Neural cell (in vitro differentiated cells): Measurements from ENCODE around the gene EOMES. TPM values are rescaled to one million over a fixed set of nuclear protein-coding genes. Genes with fewer than 3 reads are reported as not detected.

Source experiments
- H2AFZ ChIP-seq: fragments of 200-600, 300-800 bp; sonication (generic), shearing (Covaris generic); 2 replicates; pipeline ENCODE4 v1.6.0; 2014; ENCODE audit warnings: low read depth, mild to moderate bottlenecking, antibody characterized with exemption, low read length, moderate library complexity
- H3F3A ChIP-seq: fragments of 200-600 bp; shearing (Covaris generic); 2 replicates; pipeline ENCODE4 v1.6.1; 2016; ENCODE audit warnings: mild to moderate bottlenecking, moderate library complexity, mixed read lengths, antibody characterized with exemption, low read length; ENCODE audit not compliant: insufficient read depth, poor library complexity, severe bottlenecking
- H3K27ac ChIP-seq: fragments of 200-600, 300-800 bp; sonication (generic), shearing (Covaris generic); 2 replicates; pipeline ENCODE4 v1.5.1; 2014; ENCODE audit warnings: mild to moderate bottlenecking, low read length, moderate library complexity
- H3K27me3 ChIP-seq: fragments of 300-800, 200-600 bp; sonication (generic), shearing (Covaris generic); 2 replicates; pipeline ENCODE4 v1.6.0; 2014; ENCODE audit warnings: mild to moderate bottlenecking, low read depth, low read length, moderate library complexity; ENCODE audit not compliant: insufficient read depth
- H3K36me3 ChIP-seq: fragments of 300-800, 200-600 bp; sonication (generic), shearing (Covaris generic); 2 replicates; pipeline ENCODE4 v1.5.1; 2014; ENCODE audit warnings: mild to moderate bottlenecking, antibody characterized with exemption, low read length, moderate library complexity; ENCODE audit not compliant: insufficient read depth
- H3K4me2 ChIP-seq: fragments of 300-800, 200-600 bp; sonication (generic), shearing (Covaris generic); 2 replicates; pipeline ENCODE4 v1.6.0; 2014; ENCODE audit warnings: mild to moderate bottlenecking, low read length
- H3K4me3 ChIP-seq: fragments of 300-800, 200-600 bp; sonication (generic), shearing (Covaris generic); 2 replicates; pipeline ENCODE4 v1.5.1; 2014; ENCODE audit warnings: mild to moderate bottlenecking, low read length, moderate library complexity
- H3K79me2 ChIP-seq: fragments of 200-600 bp; shearing (Covaris generic); replicated peaks from 2 replicates; pipeline ENCODE4 v1.6.0; 2014; ENCODE audit warnings: mild to moderate bottlenecking, low read length, moderate library complexity; ENCODE audit not compliant: insufficient read depth
- H3K9ac ChIP-seq: fragments of 300-800, 200-600 bp; sonication (generic), shearing (Covaris generic); 2 replicates; pipeline ENCODE4 v1.6.1; 2016; ENCODE audit warnings: mild to moderate bottlenecking, low read length, mixed read lengths
- H3K9me2 ChIP-seq: fragments of 200-600 bp; shearing (Covaris generic); 2 replicates; pipeline ENCODE4 v1.6.1; 2016; ENCODE audit warnings: mild to moderate bottlenecking, low read length, mixed read lengths; ENCODE audit not compliant: insufficient read depth
- H3K9me3 ChIP-seq: fragments of 200-600, 300-800 bp; sonication (generic), shearing (Covaris generic); 2 replicates; pipeline ENCODE4 v1.6.1; 2016; ENCODE audit warnings: mild to moderate bottlenecking, mixed run types, low read length, moderate library complexity, mixed read lengths
- H4K20me1 ChIP-seq: fragments of 200-600 bp; shearing (Covaris generic); 2 replicates; pipeline ENCODE4 v1.6.1; 2016; ENCODE audit warnings: mild to moderate bottlenecking, mixed run types; ENCODE audit not compliant: insufficient read depth
- EP300 ChIP-seq: fragments of 450-650 bp; conservative IDR thresholded peaks from 2 replicates; pipeline ENCODE4 v1.6.1; 2014; ENCODE audit warnings: antibody characterized with exemption, mild to moderate bottlenecking, moderate library complexity; ENCODE audit not compliant: poor library complexity, severe bottlenecking
- EZH2 ChIP-seq: fragments of 200-600, 300-800 bp; shearing (Covaris generic), sonication (generic); IDR thresholded peaks from 2 replicates; pipeline ENCODE4 v1.6.1; 2014; ENCODE audit warnings: antibody characterized with exemption, low read length, borderline replicate concordance, mild to moderate bottlenecking; ENCODE audit not compliant: insufficient read depth, poor library complexity, severe bottlenecking
- MXI1 ChIP-seq: fragments of 450-650 bp; conservative IDR thresholded peaks from 2 replicates; pipeline ENCODE4 v1.6.1; 2014; ENCODE audit warnings: antibody characterized with exemption, mild to moderate bottlenecking; ENCODE audit not compliant: poor library complexity, severe bottlenecking
- POLR2AphosphoS5 ChIP-seq: IDR thresholded peaks from 2 replicates; pipeline ENCODE4 v1.6.1; 2012
- RAD21 ChIP-seq: fragments of 450-650 bp; conservative IDR thresholded peaks from 2 replicates; pipeline ENCODE4 v1.6.1; 2014; ENCODE audit warnings: antibody characterized with exemption, mild to moderate bottlenecking, moderate library complexity
- SMC3 ChIP-seq: fragments of 450-650 bp; conservative IDR thresholded peaks from 2 replicates; pipeline ENCODE4 v1.6.1; 2014; ENCODE audit warnings: antibody characterized with exemption, mild to moderate bottlenecking, moderate library complexity; ENCODE audit not compliant: poor library complexity
- TAF1 ChIP-seq: IDR thresholded peaks from 2 replicates; pipeline ENCODE4 v1.6.1; 2012; ENCODE audit warnings: low read depth
- polyA plus RNA-seq: library from polyadenylated mRNA; depleted of rRNA; stranded (reverse); fragments of >200 nt; gene quantifications from 2 replicates; pipeline ENCODE4 v1.2.3, GENCODE V29; 2014
- TF ChIP-seq, protein P1 (sequence below): IDR thresholded peaks from 2 replicates; pipeline ENCODE4 v1.6.1; 2012; ENCODE audit warnings: borderline replicate concordance
- TF ChIP-seq, protein P2 (sequence below): fragments of 450-650 bp; IDR thresholded peaks from 2 replicates; pipeline ENCODE4 v1.5.1; 2014; ENCODE audit warnings: antibody characterized with exemption, mild to moderate bottlenecking, moderate library complexity; ENCODE audit not compliant: poor library complexity, severe bottlenecking

Gene EOMES
- polyA plus RNA-seq, 1 donor from 2014 or later: 0.24 TPM

DNA sequence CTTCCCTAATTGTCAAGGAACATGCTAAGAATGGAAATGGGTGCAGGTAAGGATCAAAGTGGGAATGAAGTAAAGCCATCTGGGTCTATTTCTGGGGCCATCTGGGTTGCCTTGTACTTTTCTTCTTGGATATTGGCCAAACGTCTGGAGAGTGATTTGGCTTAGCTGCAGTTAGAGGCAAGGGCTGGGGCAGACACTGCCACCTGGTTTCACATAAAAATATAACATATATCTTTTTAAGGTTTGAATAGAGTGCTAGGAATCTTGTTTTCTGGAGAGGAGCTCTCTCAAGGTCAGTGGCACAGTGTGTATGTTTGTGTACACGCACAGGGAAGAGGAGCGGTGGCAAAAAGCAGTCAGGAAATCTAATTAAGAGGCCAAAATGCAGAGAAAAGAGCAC lies 24.7 kb upstream of the EOMES start:
- no peaks in the 10 kb centered on the region for H4K20me1 ChIP-seq
- H3K36me3 ChIP-seq: no peaks in the 10 kb centered on the region
- H3K4me2 ChIP-seq: no peak overlapping the region
- H3K9ac ChIP-seq: no peak overlapping the region
- H3K9me3 ChIP-seq: peaks cover 3% of the 10 kb centered on the region
- H3K27ac ChIP-seq: no peak overlapping the region
- TF ChIP-seq RAD21: no peak
- H3F3A ChIP-seq: no peaks in the 10 kb centered on the region
- no peaks in the 10 kb centered on the region for H3K9me2 ChIP-seq
- no peaks in the 10 kb centered on the region for H3K27me3 ChIP-seq
- H3K79me2 ChIP-seq: no peaks in the 10 kb centered on the region
- no peak overlapping the region for H3K4me3 ChIP-seq
- no peak overlapping the region for H2AFZ ChIP-seq

DNA sequence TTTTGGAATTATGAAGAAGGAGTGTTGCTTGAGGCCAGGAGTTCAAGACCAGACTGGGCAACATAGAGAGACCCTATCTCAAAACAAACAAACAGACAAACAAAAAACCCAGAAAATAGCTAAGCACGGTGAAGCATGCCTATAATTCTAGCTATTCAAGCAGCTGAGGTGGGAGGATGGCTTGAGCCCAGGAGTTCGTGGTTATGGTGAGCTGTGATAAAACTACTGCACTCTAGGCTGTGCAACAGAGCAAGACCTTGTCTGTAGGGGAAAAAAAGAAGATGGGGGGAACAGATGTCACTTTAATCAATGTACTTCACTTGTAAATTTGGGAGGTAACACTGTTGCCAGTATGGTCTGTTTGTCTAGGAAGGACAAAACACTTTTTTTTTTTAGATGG lies 18.7 kb upstream of the EOMES start:
- H4K20me1 ChIP-seq: no peaks in the 10 kb centered on the region
- H3K9me2 ChIP-seq: no peaks in the 10 kb centered on the region
- TF ChIP-seq SMC3 (no peak), POLR2AphosphoS5 (no peak), MXI1 (no peak), EP300 (no peak), TAF1 (no peak), RAD21 (no peak), EZH2 (no peak)
- TF ChIP-seq, protein P1, sequence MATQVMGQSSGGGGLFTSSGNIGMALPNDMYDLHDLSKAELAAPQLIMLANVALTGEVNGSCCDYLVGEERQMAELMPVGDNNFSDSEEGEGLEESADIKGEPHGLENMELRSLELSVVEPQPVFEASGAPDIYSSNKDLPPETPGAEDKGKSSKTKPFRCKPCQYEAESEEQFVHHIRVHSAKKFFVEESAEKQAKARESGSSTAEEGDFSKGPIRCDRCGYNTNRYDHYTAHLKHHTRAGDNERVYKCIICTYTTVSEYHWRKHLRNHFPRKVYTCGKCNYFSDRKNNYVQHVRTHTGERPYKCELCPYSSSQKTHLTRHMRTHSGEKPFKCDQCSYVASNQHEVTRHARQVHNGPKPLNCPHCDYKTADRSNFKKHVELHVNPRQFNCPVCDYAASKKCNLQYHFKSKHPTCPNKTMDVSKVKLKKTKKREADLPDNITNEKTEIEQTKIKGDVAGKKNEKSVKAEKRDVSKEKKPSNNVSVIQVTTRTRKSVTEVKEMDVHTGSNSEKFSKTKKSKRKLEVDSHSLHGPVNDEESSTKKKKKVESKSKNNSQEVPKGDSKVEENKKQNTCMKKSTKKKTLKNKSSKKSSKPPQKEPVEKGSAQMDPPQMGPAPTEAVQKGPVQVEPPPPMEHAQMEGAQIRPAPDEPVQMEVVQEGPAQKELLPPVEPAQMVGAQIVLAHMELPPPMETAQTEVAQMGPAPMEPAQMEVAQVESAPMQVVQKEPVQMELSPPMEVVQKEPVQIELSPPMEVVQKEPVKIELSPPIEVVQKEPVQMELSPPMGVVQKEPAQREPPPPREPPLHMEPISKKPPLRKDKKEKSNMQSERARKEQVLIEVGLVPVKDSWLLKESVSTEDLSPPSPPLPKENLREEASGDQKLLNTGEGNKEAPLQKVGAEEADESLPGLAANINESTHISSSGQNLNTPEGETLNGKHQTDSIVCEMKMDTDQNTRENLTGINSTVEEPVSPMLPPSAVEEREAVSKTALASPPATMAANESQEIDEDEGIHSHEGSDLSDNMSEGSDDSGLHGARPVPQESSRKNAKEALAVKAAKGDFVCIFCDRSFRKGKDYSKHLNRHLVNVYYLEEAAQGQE: no peak
- TF ChIP-seq, protein P2, sequence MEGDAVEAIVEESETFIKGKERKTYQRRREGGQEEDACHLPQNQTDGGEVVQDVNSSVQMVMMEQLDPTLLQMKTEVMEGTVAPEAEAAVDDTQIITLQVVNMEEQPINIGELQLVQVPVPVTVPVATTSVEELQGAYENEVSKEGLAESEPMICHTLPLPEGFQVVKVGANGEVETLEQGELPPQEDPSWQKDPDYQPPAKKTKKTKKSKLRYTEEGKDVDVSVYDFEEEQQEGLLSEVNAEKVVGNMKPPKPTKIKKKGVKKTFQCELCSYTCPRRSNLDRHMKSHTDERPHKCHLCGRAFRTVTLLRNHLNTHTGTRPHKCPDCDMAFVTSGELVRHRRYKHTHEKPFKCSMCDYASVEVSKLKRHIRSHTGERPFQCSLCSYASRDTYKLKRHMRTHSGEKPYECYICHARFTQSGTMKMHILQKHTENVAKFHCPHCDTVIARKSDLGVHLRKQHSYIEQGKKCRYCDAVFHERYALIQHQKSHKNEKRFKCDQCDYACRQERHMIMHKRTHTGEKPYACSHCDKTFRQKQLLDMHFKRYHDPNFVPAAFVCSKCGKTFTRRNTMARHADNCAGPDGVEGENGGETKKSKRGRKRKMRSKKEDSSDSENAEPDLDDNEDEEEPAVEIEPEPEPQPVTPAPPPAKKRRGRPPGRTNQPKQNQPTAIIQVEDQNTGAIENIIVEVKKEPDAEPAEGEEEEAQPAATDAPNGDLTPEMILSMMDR: no peak
- no peak overlapping the region for H2AFZ ChIP-seq
- H3K27me3 ChIP-seq: no peaks in the 10 kb centered on the region
- H3K36me3 ChIP-seq: no peaks in the 10 kb centered on the region
- H3K9ac ChIP-seq: no peak overlapping the region
- H3K4me2 ChIP-seq: no peak overlapping the region
- no peak overlapping the region for H3K27ac ChIP-seq
- no peak overlapping the region for H3K4me3 ChIP-seq
- H3K79me2 ChIP-seq: no peaks in the 10 kb centered on the region
- H3F3A ChIP-seq: no peaks in the 10 kb centered on the region
- H3K9me3 ChIP-seq: no peaks in the 10 kb centered on the region

DNA sequence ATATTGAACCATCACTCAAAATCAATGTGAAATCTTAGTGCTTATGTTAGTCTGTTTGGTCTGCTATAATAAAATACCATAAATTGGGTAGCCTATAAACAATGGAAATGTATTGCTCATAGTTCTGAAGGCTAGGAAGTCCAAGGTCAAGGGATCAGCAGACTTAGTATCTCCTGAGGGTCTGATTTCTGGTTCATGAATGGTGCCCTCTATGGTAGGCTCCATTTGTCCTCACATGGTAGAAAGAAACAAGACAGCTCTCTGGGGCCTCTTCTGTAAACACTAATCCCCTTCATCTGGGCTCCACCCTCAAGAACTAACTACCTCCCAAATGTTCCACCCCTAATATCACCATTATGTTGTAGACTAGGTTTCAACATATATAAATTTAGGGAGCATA lies 15.0 kb upstream of the EOMES start:
- no peak overlapping the region for H3K4me3 ChIP-seq
- no peak overlapping the region for H2AFZ ChIP-seq
- no peak overlapping the region for H3K27ac ChIP-seq
- TF ChIP-seq, protein P2: no peak
- TF ChIP-seq, protein P1: no peak
- TF ChIP-seq MXI1 (no peak), EZH2 (no peak), SMC3 (no peak), EP300 (no peak), TAF1 (no peak), RAD21 (no peak), POLR2AphosphoS5 (no peak)
- no peak overlapping the region for H3K4me2 ChIP-seq
- no peaks in the 10 kb centered on the region for H4K20me1 ChIP-seq
- H3K9me3 ChIP-seq: no peaks in the 10 kb centered on the region
- peaks cover 18% of the 10 kb centered on the region for H3K27me3 ChIP-seq
- H3K79me2 ChIP-seq: no peaks in the 10 kb centered on the region
- no peaks in the 10 kb centered on the region for H3K9me2 ChIP-seq
- H3F3A ChIP-seq: no peaks in the 10 kb centered on the region
- no peak overlapping the region for H3K9ac ChIP-seq
- H3K36me3 ChIP-seq: no peaks in the 10 kb centered on the region
